Chondrocyte (in vitro differentiated cells): Measurements from ENCODE around the gene COLQ. TPM values are rescaled to one million over a fixed set of nuclear protein-coding genes. Genes with fewer than 3 reads are reported as not detected.

Source experiments
- DNase-seq: peaks from one replicate; pipeline ENCODE4 v3.0.0; 2021; ENCODE audit warnings: mixed read lengths, low spot score
- H3K27ac Mint-ChIP-seq: one replicate; pipeline ENCODE4 v1.8.0; 2021; ENCODE audit warnings: mild to moderate bottlenecking, moderate library complexity, mixed read lengths; ENCODE audit not compliant: unreplicated experiment
- H3K27me3 Mint-ChIP-seq: 2 replicates; pipeline ENCODE4 v1.8.0; 2021; ENCODE audit warnings: low read depth, mixed read lengths
- H3K36me3 Mint-ChIP-seq: 2 replicates; pipeline ENCODE4 v1.8.0; 2021; ENCODE audit warnings: low read depth, mixed read lengths
- H3K4me1 Mint-ChIP-seq: 2 replicates; pipeline ENCODE4 v1.8.0; 2021; ENCODE audit warnings: low read depth, mild to moderate bottlenecking, mixed read lengths
- H3K4me3 Mint-ChIP-seq: one replicate; pipeline ENCODE4 v1.8.0; 2021; ENCODE audit warnings: mild to moderate bottlenecking, moderate library complexity, mixed read lengths; ENCODE audit not compliant: unreplicated experiment
- H3K9me3 Mint-ChIP-seq: 2 replicates; pipeline ENCODE4 v1.8.0; 2021; ENCODE audit warnings: low read depth, mixed read lengths
- total RNA-seq: library from RNA; stranded (reverse); gene quantifications from 3 replicates; pipeline ENCODE4 v1.2.1, GENCODE V29; 2021
- TF ChIP-seq, protein P1 (sequence below): fragments of 200-600 bp; sonication (generic); IDR thresholded peaks from 2 replicates; pipeline ENCODE4 v1.5.0; 2021; ENCODE audit warnings: antibody characterized with exemption, mild to moderate bottlenecking, moderate library complexity

The COLQ gene
- total RNA-seq, 1 donor from 2014 or later = 4.2 TPM

DNA sequence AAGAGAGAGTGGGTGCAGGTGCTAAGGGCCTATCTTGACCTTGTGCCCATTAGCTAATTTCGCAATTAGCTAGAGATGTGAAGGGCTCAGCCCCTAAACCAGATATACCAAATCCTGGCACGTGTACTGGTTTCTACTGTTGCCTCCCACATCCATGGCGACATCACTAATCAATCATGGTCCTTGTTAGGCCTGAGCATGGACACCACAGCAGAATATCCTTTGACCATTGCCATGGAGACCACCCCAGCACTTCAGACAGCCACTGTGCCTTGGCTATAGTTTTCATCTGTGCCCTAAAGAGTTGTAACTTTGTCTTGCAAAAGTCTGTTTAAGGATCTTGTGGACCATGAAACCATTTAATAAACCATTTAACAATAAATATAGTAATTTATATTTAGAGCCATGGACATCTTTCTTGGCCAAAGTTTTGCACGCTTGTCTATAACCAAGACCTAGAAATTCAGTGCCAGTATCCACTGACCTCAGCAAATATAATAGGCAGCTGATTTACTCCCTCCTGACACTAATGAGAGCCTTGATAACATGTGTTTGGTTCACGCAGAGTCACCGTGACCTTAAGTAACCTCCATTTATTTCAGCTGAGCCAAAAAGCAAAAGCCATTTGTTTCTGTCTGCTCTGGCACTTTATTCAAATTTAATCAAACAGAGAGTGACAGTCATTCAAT, 43.4 kb downstream of the COLQ start:
- H3K27ac Mint-ChIP-seq = no peak overlapping the region
- H3K27me3 Mint-ChIP-seq = no peaks in the 10 kb centered on the region
- DNase-seq = no peak
- peaks cover 2% of the 10 kb centered on the region for H3K36me3 Mint-ChIP-seq
- H3K4me3 Mint-ChIP-seq = no peak overlapping the region
- TF ChIP-seq, protein P1, sequence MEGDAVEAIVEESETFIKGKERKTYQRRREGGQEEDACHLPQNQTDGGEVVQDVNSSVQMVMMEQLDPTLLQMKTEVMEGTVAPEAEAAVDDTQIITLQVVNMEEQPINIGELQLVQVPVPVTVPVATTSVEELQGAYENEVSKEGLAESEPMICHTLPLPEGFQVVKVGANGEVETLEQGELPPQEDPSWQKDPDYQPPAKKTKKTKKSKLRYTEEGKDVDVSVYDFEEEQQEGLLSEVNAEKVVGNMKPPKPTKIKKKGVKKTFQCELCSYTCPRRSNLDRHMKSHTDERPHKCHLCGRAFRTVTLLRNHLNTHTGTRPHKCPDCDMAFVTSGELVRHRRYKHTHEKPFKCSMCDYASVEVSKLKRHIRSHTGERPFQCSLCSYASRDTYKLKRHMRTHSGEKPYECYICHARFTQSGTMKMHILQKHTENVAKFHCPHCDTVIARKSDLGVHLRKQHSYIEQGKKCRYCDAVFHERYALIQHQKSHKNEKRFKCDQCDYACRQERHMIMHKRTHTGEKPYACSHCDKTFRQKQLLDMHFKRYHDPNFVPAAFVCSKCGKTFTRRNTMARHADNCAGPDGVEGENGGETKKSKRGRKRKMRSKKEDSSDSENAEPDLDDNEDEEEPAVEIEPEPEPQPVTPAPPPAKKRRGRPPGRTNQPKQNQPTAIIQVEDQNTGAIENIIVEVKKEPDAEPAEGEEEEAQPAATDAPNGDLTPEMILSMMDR = no peak
- no peaks in the 10 kb centered on the region for H3K4me1 Mint-ChIP-seq
- H3K9me3 Mint-ChIP-seq = peaks cover 12% of the 10 kb centered on the region

DNA sequence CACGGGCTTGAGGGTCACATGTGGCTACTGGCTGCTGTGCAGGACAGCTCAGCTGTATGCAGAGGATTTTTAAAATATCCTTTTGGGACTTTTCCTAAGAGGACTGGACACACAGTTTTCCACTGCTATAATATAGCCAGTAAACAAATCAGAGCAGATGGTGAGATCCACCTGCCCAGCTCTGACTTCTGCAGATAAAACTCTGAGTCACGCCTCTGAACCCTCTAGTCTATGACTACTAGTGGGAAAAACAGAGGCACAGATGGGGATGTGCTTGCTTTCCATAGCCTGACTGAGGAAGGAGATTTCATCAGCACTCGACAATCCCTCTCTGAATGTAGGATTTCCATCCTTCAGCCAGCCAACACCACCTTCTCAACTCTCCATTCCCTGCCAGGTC, 45.1 kb downstream of the COLQ start:
- TF ChIP-seq, protein P1 = no peak
- Mint-ChIP-seq H3K27me3 (no peaks in the 10 kb centered on the region), H3K4me3 (no peak overlapping the region), H3K36me3 (peaks cover 2% of the 10 kb centered on the region), H3K9me3 (peaks cover under 1% of the 10 kb centered on the region), H3K27ac (no peak overlapping the region), H3K4me1 (peaks cover 12% of the 10 kb centered on the region)
- no peak for DNase-seq

DNA sequence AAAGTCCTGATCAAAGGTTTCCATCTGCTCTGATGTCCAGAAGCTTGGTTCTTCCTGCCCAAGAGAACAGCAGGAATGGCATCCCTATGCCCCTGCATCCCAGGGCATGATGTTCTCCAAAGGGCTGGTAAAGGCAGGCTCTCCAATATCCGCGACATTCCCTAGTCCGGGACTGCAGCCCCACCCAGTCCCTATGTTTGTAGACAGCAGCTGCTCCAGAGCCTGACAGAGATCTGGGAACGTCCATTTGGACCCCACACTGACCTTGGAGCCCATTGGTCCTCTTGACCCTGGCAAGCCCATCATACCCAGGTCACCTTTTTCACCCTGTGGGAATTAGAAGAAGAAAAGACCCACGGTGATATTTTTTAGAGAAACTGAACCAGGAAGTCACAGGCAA, 46.3 kb downstream of the COLQ start:
- Mint-ChIP-seq H3K36me3 (peaks cover 2% of the 10 kb centered on the region), H3K4me1 (peaks cover 22% of the 10 kb centered on the region), H3K4me3 (no peak overlapping the region), H3K9me3 (no peaks in the 10 kb centered on the region), H3K27ac (no peak overlapping the region), H3K27me3 (no peaks in the 10 kb centered on the region)
- no peak for DNase-seq
- TF ChIP-seq, protein P1 = no peak

DNA sequence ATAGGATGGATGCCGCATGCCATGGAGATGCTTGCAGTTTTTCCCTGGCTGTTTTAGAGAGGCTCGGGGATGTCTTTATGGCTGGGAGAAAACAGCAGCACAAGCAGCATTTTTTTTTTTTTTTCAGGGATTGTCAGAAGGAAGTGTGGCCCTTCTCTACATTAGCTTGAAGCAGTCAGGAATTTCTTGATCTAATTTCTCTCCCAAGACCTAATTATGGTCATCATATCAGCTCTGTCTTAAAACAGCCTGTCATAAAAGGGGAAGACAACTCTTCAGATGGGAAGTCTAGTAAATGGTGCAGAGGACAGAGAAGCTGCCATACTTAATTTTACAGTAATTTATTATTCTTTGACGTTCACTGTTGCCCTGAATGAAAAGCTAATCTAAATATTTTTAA, 49.6 kb downstream of the COLQ start:
- no peaks in the 10 kb centered on the region for H3K9me3 Mint-ChIP-seq
- H3K4me1 Mint-ChIP-seq = peaks cover 32% of the 10 kb centered on the region
- H3K4me3 Mint-ChIP-seq = no peak overlapping the region
- no peaks in the 10 kb centered on the region for H3K27me3 Mint-ChIP-seq
- TF ChIP-seq, protein P1 = no peak
- DNase-seq = no peak
- no peaks in the 10 kb centered on the region for H3K36me3 Mint-ChIP-seq
- no peak overlapping the region for H3K27ac Mint-ChIP-seq

DNA sequence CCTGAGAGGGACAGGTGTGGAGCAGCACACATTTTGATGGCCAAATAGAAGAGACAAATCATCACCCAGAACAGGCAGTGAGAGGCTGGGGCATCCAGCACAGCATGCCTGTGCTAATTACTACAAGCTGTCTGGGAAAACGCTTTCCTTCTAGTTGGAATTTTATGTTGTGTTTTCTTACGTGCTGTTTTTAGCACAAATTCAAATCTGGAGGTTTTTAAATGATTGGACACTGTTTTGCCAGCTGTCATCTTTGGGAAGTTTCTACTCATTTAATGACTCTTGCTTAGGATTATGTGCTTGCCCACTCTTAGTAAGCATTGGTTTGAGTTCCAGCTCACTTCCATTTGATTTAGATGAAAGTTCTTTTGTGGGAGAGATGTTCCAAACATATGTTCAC, 50.7 kb downstream of the COLQ start:
- Mint-ChIP-seq H3K36me3 (no peaks in the 10 kb centered on the region), H3K4me3 (no peak overlapping the region), H3K27ac (no peak overlapping the region), H3K4me1 (peaks cover 32% of the 10 kb centered on the region), H3K27me3 (no peaks in the 10 kb centered on the region), H3K9me3 (no peaks in the 10 kb centered on the region)
- TF ChIP-seq, protein P1 = no peak
- no peak for DNase-seq
